Pancreas (tissue), 10 donors: ENCODE measurements around the gene OSBPL6. TPM values are rescaled to one million over a fixed set of nuclear protein-coding genes. Genes with fewer than 3 reads are reported as not detected.

Source experiments
- ATAC-seq, 4 donors: fragments of 200-7000 bp; cut with Tn5 transposase; one replicate each; pipeline versions ENCODE4 v1.8.0 to v1.9.1; 2020; ENCODE audit warnings: mild to moderate bottlenecking in 4 of 4, moderate library complexity in 4 of 4
- DNase-seq, 6 donors: peaks; one replicate each; pipeline ENCODE4 v3.0.0-alpha.2; 2020
- FAIRE-seq: peaks from 2 replicates; lab custom pipeline; 2012; peaks lifted over from hg19 to GRCh38; lab: Jason Lieb, UNC
- H3K27ac ChIP-seq, 4 donors: fragments of 200-600 bp; sonication (generic); 1 replicate in 3 of 4; 2 replicates in 1 of 4; pipeline versions ENCODE4 v1.5.0 to v1.8.0; 2020
- H3K27me3 ChIP-seq, 4 donors: fragments of 200-600 bp; one replicate each; pipeline ENCODE4 v1.8.0; 2021
- H3K36me3 ChIP-seq, 3 donors: fragments of 200-600 bp; sonication (generic) in 1 of 3; one replicate each; pipeline versions ENCODE4 v1.5.0 to v1.8.0; 2020 to 2021
- H3K4me1 ChIP-seq, 3 donors: fragments of 200-600 bp; one replicate each; pipeline ENCODE4 v1.8.0; 2021
- H3K4me3 ChIP-seq, 4 donors: fragments of 200-600 bp; sonication (generic) in 2 of 4; one replicate each; pipeline versions ENCODE4 v1.5.0 to v1.8.0; 2020 to 2021
- H3K9me3 ChIP-seq, 4 donors: fragments of 200-600 bp; one replicate each; pipeline ENCODE4 v1.8.0; 2021
- WGBS, 2 donors: extraction: QIAGEN DNeasy Blood & Tissue Kit; methylation state at CpG; one replicate each; pipeline ENCODE4 v1.1.7; 2013; 5-methylcytosine and 5-hydroxymethylcytosine counted together
- intact Hi-C, 3 donors: fragments of 100-400 bp; cut with DNase I; formaldehyde crosslinking; loops; one replicate each; pipeline versions ENCODE4 v1.11.1 to v1.14.2; 2022
- polyA plus RNA-seq, 2 donors: library from polyadenylated mRNA; stranded (reverse); fragments of 200-250 nt; gene quantifications; one replicate each; pipeline ENCODE4 v1.2.3, GENCODE V29; 2013
- total RNA-seq, 6 donors: library from RNA; stranded (reverse); fragmentation: NEBNext Ultra II Directional in 4 of 6; extraction: Animal tissue kit (Norgen Biotek cat#: 25700) in 4 of 6; gene quantifications; one replicate each; pipeline versions ENCODE4 v1.2.1 to v1.2.4, GENCODE V29; 2021 to 2023
- TF ChIP-seq, protein P1 (sequence below), 4 donors: fragments of 200-600 bp; sonication (generic) in 3 of 4; IDR thresholded peaks; one replicate each; pipeline versions ENCODE4 v1.5.0 to v1.8.0; 2021; ENCODE audit warnings: antibody characterized with exemption in 4 of 4
- donor health status: healthy with polysubstance abuse.
- donor health status: DM: no; HTN: no; CAD: no; lungs with moderate emphysema.
- donor health status: DM: no; HTN: no; CAD: no.
- donor health status: control.
- donor health status: control.
- donor health status: Bipolar disorder and iron deficiency.
- donor health status: DM: yes; HTN: yes; CAD: no.
- donor health status: DM: no; HTN: no; CAD: no.
- donor health status: DM: no; HTN: no; CAD: no.
- donor health status: DM: yes; HTN: yes; CAD: no.

The OSBPL6 gene
- total and polyA plus RNA-seq, 8 donors, result 0.30 to 1.4 (median 0.79) TPM

DNA sequence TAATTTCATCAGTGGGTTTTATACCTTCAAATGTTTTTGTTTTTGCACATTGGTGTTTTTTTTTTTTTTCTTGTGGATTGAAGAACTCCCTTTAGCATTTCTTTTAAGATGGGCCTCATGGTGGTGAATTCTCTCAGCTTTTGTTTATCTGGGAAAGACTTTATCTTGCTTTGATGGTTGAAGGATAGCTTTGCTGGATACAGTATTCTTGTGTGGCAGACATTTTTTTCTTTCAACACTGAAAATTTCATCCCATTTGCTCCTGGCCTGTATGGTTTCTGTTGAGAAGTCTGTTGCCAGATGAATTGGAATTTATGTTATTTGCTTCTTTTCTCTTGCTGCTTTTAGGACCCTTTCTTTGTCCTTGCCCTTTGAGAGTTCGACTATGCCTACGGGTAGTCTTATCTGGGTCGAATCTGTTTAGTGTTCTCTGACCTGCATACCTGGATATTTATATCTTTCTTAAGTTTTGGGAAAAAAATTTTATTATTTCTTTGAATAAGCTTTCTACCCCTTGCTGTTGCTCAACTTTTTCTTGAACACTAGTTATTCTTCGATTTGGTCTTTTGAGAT, 231.0 kb downstream of the OSBPL6 start:
- 88 to 91% methylated on average over 4 of the region's 4 CpGs for WGBS, 2 donors
- intact Hi-C loops, result no loop called here
- no peaks in the 10 kb centered on the region for H3K4me1 ChIP-seq
- TF ChIP-seq, protein P1, sequence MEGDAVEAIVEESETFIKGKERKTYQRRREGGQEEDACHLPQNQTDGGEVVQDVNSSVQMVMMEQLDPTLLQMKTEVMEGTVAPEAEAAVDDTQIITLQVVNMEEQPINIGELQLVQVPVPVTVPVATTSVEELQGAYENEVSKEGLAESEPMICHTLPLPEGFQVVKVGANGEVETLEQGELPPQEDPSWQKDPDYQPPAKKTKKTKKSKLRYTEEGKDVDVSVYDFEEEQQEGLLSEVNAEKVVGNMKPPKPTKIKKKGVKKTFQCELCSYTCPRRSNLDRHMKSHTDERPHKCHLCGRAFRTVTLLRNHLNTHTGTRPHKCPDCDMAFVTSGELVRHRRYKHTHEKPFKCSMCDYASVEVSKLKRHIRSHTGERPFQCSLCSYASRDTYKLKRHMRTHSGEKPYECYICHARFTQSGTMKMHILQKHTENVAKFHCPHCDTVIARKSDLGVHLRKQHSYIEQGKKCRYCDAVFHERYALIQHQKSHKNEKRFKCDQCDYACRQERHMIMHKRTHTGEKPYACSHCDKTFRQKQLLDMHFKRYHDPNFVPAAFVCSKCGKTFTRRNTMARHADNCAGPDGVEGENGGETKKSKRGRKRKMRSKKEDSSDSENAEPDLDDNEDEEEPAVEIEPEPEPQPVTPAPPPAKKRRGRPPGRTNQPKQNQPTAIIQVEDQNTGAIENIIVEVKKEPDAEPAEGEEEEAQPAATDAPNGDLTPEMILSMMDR (IDR thresholded peaks at IDR 0.05), result no peak
- ATAC-seq (no peak), DNase-seq (no peak), FAIRE-seq (no peak)
- no peaks in the 10 kb centered on the region for H3K27me3 ChIP-seq
- H3K27ac ChIP-seq, result no peak overlapping the region
- H3K4me3 ChIP-seq, result no peak overlapping the region
- H3K36me3 ChIP-seq, result no peaks in the 10 kb centered on the region
- H3K9me3 ChIP-seq, result no peaks in the 10 kb centered on the region

DNA sequence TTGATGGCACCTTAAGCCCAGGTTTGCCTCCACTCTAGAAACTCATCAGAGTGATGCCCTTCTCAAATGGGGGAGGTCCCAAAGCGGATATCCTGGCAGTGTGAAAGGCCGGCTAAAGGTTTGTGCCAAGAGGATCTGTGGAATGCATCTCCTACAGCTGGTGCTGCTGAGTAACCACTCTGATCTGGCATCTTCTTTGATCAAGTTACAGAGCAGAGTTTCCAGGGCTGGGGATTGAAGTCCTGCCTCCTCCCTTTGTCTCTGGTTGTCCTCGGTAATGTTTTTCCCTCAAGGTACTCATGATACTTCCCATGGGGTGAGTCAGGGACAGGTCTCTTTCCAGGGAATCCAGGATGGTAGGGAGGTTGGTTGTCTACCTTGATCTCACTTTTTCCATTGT, 232.1 kb downstream of the OSBPL6 start:
- intact Hi-C loops, result no loop called here
- Histone ChIP-seq H3K4me3 (no peak overlapping the region), H3K36me3 (peaks cover 0 to 5% (median 0%) of the 10 kb centered on the region in 3 donors), H3K4me1 (no peaks in the 10 kb centered on the region), H3K9me3 (no peaks in the 10 kb centered on the region), H3K27ac (no peak overlapping the region), H3K27me3 (no peaks in the 10 kb centered on the region)
- 97 to 98% methylated on average over 3 of the region's 3 CpGs for WGBS, 2 donors
- FAIRE-seq, result no peak
- no peak for DNase-seq
- ATAC-seq, result no peak
- TF ChIP-seq, protein P1 (IDR thresholded peaks at IDR 0.05), result no peak

DNA sequence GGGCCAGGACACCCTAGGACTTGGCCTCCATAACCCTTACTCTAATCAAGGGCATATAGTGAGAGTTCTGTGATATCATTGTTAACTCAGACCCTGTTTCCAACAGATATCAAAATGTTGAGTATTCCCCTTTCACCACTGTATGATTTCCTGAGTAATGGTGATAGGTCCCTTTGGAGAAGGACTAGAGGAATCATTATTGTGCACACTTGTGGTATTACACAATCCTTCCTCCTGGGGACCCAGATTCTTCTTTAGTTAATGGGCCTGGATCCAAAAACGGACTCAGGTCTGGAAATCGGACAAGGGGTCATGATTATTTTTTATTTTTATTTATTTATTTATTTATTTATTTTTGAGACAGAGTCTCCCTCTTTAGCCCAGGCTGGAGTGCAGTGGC, 233.1 kb downstream of the OSBPL6 start:
- Histone ChIP-seq H3K4me3 (no peak overlapping the region), H3K36me3 (peaks cover 0 to 14% (median 6%) of the 10 kb centered on the region in 3 donors), H3K27ac (no peak overlapping the region), H3K4me1 (no peaks in the 10 kb centered on the region), H3K9me3 (no peaks in the 10 kb centered on the region), H3K27me3 (no peaks in the 10 kb centered on the region)
- 88 to 90% methylated on average over 2 of the region's 2 CpGs for WGBS, 2 donors
- intact Hi-C loops, result no loop called here
- FAIRE-seq, result no peak
- TF ChIP-seq, protein P1 (IDR thresholded peaks at IDR 0.05), result no peak
- ATAC-seq, result no peak
- DNase-seq, result no peak

DNA sequence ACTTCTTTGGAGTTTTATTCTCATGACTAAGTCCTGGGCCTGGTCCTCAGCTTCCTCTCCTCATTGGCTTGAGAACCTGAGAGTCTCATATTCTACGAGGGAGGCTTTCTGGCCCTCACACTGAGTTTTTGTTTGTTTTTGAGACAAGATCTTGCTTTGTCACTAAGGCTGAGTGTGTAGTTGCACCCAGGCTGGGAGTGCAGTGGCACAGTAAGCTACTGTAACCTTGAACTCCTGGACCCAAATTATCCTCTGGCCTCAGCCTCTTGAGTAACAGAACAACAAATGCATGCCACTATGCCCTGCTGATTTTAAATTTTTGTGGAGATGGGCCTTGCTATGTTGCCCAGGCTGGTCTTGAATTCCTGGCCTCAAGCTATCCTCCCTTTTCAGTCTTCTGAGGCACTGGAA, 234.1 kb downstream of the OSBPL6 start:
- 40 to 45% methylated on average over 1 of the region's 1 CpG for WGBS, 2 donors
- ATAC-seq (peak in 2 of 4 donors; percentile 53 to 61), FAIRE-seq (no peak), DNase-seq (no peak)
- Histone ChIP-seq H3K4me1 (no peaks in the 10 kb centered on the region), H3K9me3 (no peaks in the 10 kb centered on the region), H3K27me3 (no peaks in the 10 kb centered on the region), H3K36me3 (peaks cover 0 to 16% (median 12%) of the 10 kb centered on the region in 3 donors), H3K27ac (no peak overlapping the region), H3K4me3 (no peak overlapping the region)
- TF ChIP-seq, protein P1 (IDR thresholded peaks at IDR 0.05), result no peak
- intact Hi-C loops, result no loop called here

DNA sequence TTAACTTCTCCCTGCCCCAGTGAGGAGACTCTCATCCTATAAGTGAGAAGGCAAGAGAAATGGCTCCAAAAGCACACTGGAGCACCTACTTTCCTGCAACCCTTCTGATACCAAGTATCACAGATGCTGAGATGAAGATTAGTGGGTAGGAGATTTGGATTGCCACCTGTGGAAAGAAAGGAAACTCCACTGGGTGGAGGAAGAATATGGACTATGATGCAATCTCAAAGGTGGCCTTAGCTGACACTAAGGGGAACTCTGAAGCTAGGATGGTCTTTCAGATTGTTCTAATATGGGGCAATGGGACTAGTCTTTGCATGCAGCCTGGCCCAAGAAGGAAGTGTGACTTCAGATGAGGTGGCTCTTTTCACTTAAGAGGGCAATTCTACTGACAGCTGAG, 235.0 kb downstream of the OSBPL6 start:
- H3K9me3 ChIP-seq, result no peaks in the 10 kb centered on the region

More for the DNA sequence above, 235.0 kb downstream of the OSBPL6 start:
- TF ChIP-seq, protein P1 (IDR thresholded peaks at IDR 0.05), result no peak
- intact Hi-C loops, result no loop called here
- Histone ChIP-seq H3K27me3 (no peaks in the 10 kb centered on the region), H3K4me3 (no peak overlapping the region), H3K27ac (no peak overlapping the region), H3K36me3 (peaks cover 0 to 26% (median 15%) of the 10 kb centered on the region in 3 donors), H3K4me1 (no peaks in the 10 kb centered on the region)
- ATAC-seq, result no peak
- no peak for DNase-seq
- FAIRE-seq, result no peak
